ENCODE results near the gene CAPS.

CAPS gene

GRCh38 chr19:5927441-5927821 lies 13.4 kb downstream of the CAPS start:
- no peak for DNase-seq (ENCODE audit: low read depth)
- TF ChIP-seq MYC (IDR thresholded peaks at IDR 0.05; ENCODE audit: low read depth, low read length) = no peak
- TF ChIP-seq MAX (IDR thresholded peaks at IDR 0.05; ENCODE audit: low read depth, low read length) = no peak
- no peak for TF ChIP-seq CTCF (IDR thresholded peaks at IDR 0.05; ENCODE audit: low read depth, low read length)

GRCh38 chr19:5929179-5929578 lies 15.1 kb downstream of the CAPS start:
- TF ChIP-seq MAX (IDR thresholded peaks at IDR 0.05; ENCODE audit: low read depth, low read length) = no peak
- TF ChIP-seq CTCF (IDR thresholded peaks at IDR 0.05; ENCODE audit: low read depth, low read length) = no peak
- TF ChIP-seq POLR2A (IDR thresholded peaks at IDR 0.05; ENCODE audit: extremely low read depth, insufficient read length) = no peak
- no peak for TF ChIP-seq MYC (IDR thresholded peaks at IDR 0.05; ENCODE audit: low read depth, low read length)
- DNase-seq (ENCODE audit: low read depth) = no peak

More at GRCh38 chr19:5927441-5927821, 13.4 kb downstream of the CAPS start:
- H3K4me3 ChIP-seq (ENCODE audit: low read depth, low read length) = no peak overlapping the region

GRCh38 chr19:5929625-5930024 lies 15.6 kb downstream of the CAPS start:
- no peak overlapping the region for H3K4me3 ChIP-seq (ENCODE audit: low read depth, low read length)
- no peak for DNase-seq (ENCODE audit: low read depth)
- no peak for TF ChIP-seq POLR2A (IDR thresholded peaks at IDR 0.05; ENCODE audit: extremely low read depth, insufficient read length)

More at GRCh38 chr19:5929179-5929578, 15.1 kb downstream of the CAPS start:
- no peak overlapping the region for H3K4me3 ChIP-seq (ENCODE audit: low read depth, low read length)

- DNase-seq (ENCODE audit: low read depth) = no peak
- TF ChIP-seq CTCF (IDR thresholded peaks at IDR 0.05; ENCODE audit: low read depth, low read length) (no peak), POLR2A (IDR thresholded peaks at IDR 0.05; ENCODE audit: extremely low read depth, insufficient read length) (no peak), MYC (IDR thresholded peaks at IDR 0.05; ENCODE audit: low read depth, low read length) (no peak), MAX (IDR thresholded peaks at IDR 0.05; ENCODE audit: low read depth, low read length) (no peak)
- no peak overlapping the region for H3K4me3 ChIP-seq (ENCODE audit: low read depth, low read length)
Observed at GRCh38 chr19:5931251-5931650, 17.2 kb downstream of the CAPS start.

GRCh38 chr19:5932146-5932545 lies 18.1 kb downstream of the CAPS start:
- TF ChIP-seq POLR2A (IDR thresholded peaks at IDR 0.05; ENCODE audit: extremely low read depth, insufficient read length) = no peak
- no peak for DNase-seq (ENCODE audit: low read depth)
- no peak overlapping the region for H3K4me3 ChIP-seq (ENCODE audit: low read depth, low read length)

- H3K4me3 ChIP-seq (ENCODE audit: low read depth, low read length) = no peak overlapping the region
- TF ChIP-seq MAX (IDR thresholded peaks at IDR 0.05; ENCODE audit: low read depth, low read length) (no peak), CTCF (IDR thresholded peaks at IDR 0.05; ENCODE audit: low read depth, low read length) (no peak), MYC (IDR thresholded peaks at IDR 0.05; ENCODE audit: low read depth, low read length) (no peak), POLR2A (IDR thresholded peaks at IDR 0.05; ENCODE audit: extremely low read depth, insufficient read length) (no peak)
- DNase-seq (ENCODE audit: low read depth) = no peak
Observed at GRCh38 chr19:5932609-5933262, 18.7 kb downstream of the CAPS start.

GRCh38 chr19:5933391-5934068 lies 19.5 kb downstream of the CAPS start:
- TF ChIP-seq POLR2A (IDR thresholded peaks at IDR 0.05; ENCODE audit: extremely low read depth, insufficient read length) = no peak
- no peak for TF ChIP-seq MAX (IDR thresholded peaks at IDR 0.05; ENCODE audit: low read depth, low read length)
- TF ChIP-seq CTCF (IDR thresholded peaks at IDR 0.05; ENCODE audit: low read depth, low read length) = no peak
- TF ChIP-seq MYC (IDR thresholded peaks at IDR 0.05; ENCODE audit: low read depth, low read length) = no peak
- no peak overlapping the region for H3K4me3 ChIP-seq (ENCODE audit: low read depth, low read length)
- DNase-seq (ENCODE audit: low read depth) = no peak
